NCI-H510A treated with DMSO at 0.1 percent for 48 hours (cell line): ENCODE measurements around the gene HNF1A.
"Not testable (repeated sequence)": the region's sequence is repeated elsewhere in the genome, so short reads cannot be mapped to it uniquely, and the experiment has no call there.

ENCODE experiments used
- DNase-seq: peaks from one replicate; lab custom pipeline; 2025; lab: John Stamatoyannopoulos, UW

HNF1A gene

GRCh38 chr12:120978296-120979219 lies at the start of gene HNF1A:
TSS of gene HNF1A (plus strand) at chr12:120978543. CDS start at chr12:120978769, 226 bp downstream.
- no peak for DNase-seq

DNA sequence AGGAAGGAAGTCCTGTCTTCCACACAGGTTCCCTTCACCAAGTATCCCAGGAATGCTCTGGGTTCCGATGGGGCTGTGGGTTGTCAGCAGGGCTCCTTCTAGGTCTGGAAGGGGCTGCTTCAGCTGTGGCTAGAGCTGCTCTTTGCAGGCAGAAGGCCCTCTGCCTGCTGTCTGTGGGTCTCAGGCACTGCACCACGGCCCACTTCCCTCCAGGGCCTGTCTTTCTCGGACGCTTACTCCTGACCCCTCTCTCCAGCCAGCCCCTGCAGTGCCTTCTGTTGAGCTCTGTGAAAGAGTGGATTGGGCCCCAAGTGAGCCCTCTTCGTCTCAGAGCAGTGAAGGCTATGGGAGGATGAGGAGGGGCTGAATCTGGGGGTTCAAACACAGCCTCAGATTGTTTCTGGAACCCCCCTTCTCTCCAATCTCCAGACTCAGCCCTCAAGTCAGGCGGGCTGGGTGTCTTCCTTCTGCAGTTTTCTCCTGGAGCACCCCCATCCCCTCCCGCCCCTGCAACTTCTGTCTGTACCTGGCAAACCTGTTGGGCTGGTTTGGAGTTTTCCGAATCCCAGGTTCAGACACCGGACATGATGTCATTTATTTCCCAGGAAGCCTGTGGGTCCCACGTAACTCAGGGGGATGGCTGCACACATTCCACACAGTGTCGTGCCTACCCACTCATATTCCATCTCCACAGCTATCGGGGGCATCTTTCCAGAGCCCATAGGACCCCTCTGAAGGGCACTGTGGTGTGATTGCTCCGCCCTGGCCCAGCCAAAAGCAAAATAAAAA lies 49.3 kb upstream of the HNF1A start:
- peak; percentile 85 for DNase-seq

- no peak for DNase-seq
Observed at GRCh38 chr12:120930032-120930431, 48.3 kb upstream of the HNF1A start.

DNA sequence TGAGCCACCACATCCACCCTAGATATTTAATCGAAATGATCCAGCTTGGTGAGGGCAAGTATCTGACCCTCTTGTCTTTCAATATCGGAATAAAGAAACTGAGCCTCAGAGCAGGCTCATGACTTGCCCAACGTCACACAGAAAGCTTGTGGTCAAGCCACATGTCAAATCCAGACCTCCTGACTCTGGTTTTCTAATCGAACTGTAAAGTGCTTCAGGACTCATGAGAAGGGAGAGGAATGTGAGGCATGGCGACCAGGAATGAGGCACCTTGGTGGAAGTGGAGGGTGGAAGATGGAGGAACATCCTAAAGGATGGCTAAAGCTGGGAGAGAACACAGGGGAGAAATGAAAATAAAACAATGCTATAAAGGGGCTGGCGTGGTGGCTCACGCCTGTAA lies 46.3 kb upstream of the HNF1A start:
- no peak for DNase-seq

DNA sequence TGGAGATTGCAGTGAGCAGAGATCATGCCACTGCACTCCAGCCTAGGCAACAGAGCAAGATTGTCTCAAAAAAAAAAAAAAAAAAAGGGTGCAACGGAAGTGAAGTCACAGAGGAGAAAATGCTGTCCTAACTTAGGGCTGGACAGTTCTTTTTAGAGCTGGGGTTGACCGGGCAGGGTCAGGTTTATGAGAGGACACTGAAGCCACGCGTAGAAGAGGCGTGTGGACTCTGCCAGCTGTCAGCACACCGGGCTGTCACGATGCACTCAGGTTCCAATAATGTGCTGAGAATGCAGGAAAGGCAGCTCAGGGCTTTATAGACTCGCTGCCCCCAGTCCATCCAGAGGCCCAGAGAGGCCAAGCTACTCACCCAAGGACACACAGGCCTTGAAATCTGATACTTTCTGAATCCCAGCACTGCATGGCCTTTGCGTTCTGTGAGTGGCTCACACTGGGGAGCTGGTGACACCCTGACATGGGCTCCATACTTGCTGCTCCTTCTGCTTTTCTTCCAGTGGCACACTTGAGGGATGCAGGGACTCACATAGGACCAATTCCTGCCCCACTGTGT lies 45.3 kb upstream of the HNF1A start:
- DNase-seq, result no peak

DNA sequence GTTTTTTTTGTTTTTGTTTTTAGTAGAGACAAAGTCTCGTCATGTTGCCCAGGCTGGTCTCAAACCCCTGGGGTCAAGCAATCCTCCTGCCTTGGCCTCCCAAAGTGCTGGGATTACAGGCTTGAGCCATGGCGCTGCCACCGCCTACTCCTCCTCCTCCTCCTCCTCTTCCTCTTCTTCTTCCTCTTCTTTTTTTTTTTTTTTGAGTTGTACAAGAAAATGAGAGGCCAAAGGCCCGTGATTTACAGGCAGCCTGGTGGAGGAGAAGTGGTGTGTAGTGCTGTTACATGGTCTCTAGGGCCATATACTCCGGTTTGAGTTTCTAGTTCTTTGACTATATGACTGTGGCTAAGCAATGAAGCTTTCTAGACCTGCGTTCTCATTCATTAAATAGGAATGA lies 44.6 kb upstream of the HNF1A start:
- no peak for DNase-seq

- no peak for DNase-seq
Observed at GRCh38 chr12:120936197-120936596, 42.1 kb upstream of the HNF1A start.

DNA sequence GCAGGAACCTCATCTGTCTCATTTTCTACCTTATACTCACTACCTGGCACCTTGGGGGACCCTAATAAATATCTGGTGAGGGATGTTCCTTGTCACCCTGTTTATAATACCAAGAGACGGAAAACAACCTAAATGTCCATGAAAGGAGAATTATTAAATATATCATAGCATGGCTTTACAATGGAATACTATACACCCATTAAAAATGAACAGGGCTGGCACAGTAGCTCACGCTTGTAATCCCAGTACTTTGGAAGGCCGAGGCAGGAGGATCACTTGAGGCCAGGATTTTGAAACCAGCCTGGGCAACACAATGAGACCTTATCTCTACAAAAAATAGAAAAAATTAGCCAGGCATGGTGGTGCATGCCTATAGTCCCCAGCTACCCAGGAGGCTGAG lies 39.8 kb upstream of the HNF1A start:
- DNase-seq, result no peak

GRCh38 chr12:120939523-120939922 lies 38.8 kb upstream of the HNF1A start:
- no peak for DNase-seq

DNA sequence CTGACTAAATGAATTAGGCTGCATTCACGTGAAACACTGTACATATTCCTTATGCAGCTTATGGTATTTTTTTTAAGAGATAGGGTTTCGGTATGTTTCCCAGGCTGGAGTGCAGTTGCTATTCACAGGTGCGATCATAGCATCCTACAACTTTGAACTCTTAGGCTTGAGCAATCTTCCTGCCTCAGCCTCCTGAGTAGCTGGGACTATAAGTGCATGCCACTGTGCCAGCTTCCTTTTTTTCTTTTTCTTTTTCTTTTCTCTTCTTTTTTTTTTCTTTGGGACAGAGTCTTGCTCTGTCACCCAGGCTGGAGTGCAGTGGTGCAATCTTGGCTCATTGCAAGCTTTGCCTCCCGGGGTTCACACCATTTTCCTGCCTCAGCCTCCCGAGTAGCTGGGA lies 38.3 kb upstream of the HNF1A start:
- DNase-seq, result no peak

- DNase-seq, result no peak
Observed at GRCh38 chr12:120940799-120941198, 37.5 kb upstream of the HNF1A start.

GRCh38 chr12:120941412-120941811 lies 36.9 kb upstream of the HNF1A start:
- DNase-seq, result no peak

- DNase-seq, result no peak
Observed at GRCh38 chr12:120941846-120942405, 36.4 kb upstream of the HNF1A start.

DNA sequence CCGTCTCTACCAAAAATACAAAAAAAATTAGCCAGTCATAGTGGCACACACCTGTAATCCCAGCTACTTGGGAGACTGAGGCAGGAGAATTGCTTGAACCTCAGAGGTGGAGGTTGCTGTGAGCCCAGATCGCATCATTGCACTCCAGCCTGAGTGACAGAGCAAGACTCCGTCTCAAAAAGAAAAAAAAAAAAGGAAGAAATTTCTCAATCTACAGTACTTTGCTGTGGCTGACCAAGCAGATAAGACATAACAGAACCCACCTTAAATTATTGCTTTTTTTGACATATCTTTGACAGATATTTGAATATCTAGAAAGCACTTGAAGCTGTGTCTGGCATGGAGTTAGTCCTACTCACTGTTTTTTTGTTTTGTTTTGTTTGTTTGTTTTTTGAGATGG lies 34.9 kb upstream of the HNF1A start:
- DNase-seq, result no peak

- DNase-seq, result peak; percentile 24
Observed at GRCh38 chr12:120944645-120945217, 33.6 kb upstream of the HNF1A start.

- DNase-seq, result not testable (repeated sequence)
Observed at GRCh38 chr12:120945516-120945915, 32.8 kb upstream of the HNF1A start.

- DNase-seq, result not testable (repeated sequence)
Observed at GRCh38 chr12:120950260-120950799, 28.0 kb upstream of the HNF1A start.

- no peak for DNase-seq
Observed at GRCh38 chr12:120950807-120951206, 27.5 kb upstream of the HNF1A start.

DNA sequence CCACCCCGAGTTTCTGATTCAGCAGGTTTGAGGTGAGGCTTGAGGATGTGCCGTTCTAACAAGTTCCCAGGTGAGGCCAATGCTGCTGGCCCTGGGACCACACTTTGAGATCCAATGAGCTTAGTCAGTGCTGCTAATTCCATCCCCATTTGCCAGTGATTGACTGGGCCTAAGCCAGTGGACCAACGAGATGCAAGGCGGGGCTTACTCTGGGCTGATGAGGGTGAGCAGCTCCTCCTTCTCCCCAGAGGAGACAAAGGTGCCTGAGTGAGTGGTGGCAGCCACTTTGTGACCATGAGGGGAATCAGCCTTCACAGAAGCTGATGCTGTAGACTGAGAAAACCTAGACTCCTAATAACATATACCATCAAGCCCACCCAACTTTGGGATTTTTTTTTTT lies 23.1 kb upstream of the HNF1A start:
- DNase-seq, result no peak

GRCh38 chr12:120956579-120957300 lies 21.6 kb upstream of the HNF1A start:
- no peak for DNase-seq
